DMS53 (cell line): ENCODE data around the gene STK31.
"Not testable (repeated sequence)": the region's sequence is repeated elsewhere in the genome, so short reads cannot be mapped to it uniquely, and the experiment has no call there.

Experiments used
- DNase-seq: peaks from one replicate; lab custom pipeline; 2025; lab: John Stamatoyannopoulos, UW

STK31 gene

DNA sequence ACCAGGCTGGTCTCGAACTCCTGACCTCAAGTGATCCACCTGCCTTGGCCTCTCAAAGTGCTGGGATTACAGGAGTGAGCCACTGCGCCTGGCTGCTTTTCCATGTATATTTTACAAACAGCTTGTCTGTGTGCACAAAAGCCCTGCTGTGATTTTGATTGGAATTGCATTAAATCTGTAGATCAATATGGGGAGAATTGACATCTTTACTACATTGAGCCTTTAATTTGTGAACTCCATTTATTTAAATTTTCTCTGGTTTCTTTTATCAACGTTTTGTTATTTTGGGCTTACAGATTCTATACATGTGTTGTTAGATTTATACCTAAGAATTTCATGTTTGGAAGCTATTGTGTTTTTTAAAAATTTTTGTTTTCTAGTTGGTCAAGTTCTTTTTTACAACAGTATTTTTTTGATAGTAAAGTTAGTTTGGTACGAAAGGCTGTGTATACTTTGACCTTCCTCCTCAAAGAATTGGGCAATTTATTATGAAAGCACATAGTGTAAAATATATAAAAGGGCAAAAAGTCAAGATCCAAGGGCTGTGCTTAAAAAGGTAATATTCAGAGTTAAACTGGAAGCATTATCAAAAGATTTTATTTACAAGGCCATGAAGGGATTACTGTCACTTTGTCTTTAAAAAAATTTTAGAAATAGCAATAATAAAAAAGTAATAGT lies 92.8 kb downstream of the STK31 start:
- no peak for DNase-seq

DNA sequence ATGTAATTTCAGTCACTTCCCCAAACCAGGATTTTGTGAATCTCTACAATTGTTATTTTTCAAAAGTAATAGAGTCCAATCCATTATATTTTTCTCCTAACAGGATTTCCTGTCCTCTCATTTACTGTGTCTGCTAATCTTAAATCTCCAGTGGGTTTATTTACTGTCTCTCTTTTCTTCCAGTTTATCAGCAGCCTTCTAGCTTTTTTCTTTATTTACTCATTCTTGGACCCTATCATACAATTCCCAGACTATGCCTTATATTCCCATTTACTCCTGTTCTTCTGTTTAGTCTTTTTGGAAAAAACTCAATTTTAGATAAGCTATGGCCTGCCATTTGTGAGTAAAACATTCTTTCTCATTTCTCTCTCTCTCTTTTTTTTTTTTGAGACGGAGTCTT lies 94.7 kb downstream of the STK31 start:
- DNase-seq = no peak

DNA sequence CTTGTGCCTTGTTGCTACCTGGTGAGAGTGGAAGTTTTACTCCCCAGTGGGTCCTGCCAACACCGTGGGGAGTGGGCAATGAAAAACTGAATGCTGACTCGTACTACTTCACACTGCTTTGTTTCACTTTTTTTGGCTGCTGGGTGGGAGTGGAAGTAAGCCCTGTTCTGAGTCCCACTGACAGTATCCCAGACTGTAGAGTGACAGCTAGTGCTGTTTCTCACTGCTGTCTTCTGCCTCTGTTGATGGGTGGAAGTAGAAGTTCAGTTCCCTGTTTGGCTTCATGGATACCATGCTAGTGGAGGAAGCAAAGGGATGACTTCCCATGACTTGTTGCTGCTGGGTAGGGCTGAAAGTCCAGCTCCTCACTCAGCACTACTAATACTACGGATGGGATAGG lies 98.4 kb downstream of the STK31 start:
- no peak for DNase-seq

DNA sequence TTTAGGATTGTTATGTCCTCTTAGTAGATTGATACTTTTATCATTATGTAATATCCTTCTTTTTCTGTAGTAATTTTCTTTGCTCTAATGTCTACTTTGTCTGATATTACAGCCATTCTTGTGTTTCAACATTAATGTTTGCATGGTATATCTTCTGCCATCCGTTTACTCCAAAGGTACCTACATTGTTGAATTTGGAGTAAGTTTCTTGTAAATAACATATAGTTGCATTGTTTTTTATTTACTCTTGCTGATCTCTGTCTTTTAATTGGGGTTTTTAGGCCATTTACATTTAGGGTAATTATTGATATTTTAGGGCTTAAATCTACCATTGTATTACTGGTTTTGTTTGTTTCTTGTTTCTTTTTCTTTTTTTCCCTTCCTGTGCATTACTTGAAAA lies 100.1 kb downstream of the STK31 start:
- DNase-seq = no peak

DNA sequence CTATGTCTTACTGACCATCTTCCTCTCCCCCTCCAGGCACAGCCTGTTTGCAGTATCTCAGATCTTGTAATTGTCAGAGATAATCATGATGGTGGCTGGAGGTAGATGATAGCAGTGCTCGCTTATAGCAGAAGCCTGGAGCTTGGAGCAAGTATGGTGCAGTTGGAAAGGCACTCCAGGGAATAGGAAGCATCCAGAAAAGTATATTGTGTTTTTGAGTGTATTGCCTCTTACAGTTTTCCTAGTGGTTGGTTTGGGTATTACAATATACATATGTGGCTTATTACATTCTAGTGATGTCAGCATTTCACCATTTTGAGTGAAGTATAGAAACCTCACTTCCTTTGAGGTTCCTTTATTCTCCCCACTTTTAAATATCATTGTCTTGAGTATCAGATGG lies 101.5 kb downstream of the STK31 start:
- DNase-seq = peak; percentile 81

DNA sequence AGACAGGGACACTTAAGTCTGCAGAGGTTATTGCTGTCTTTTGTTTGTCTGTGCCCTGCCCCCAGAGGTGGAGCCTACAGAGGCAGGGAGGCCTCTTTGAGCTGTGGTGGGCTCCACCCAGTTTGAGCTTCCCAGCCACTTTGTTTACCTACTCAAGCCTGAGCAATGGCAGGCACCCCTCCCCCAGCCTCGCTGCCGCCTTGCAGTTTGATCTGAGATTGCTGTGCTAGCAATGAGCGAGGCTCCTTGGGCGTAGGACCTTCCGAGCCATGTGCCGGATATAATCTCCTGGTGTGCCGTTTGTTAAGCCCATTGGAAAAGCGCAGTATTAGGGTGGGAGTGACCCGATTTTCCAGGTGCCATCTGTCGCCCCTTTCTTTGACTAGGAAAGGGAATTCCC lies 118.1 kb downstream of the STK31 start:
- DNase-seq = peak; percentile 27

DNA sequence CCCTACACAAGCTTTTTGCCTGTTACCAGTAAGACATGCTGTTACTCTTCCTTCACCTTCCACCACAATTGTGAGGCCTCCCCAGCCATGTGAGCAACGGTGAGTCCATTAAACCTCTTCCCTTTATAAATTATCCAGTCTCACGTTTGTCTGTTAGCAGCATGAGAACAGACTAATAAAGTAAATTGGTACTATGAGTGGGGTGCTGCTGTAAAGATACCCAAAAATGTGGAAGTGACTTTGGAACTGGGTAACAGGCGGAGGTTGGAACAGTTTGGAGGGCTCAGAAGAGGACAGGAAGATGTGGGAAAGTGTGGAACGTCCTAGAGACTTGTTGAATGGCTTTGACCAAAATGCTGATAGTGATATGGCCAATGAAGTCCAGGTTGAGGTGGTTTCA lies 122.7 kb downstream of the STK31 start:
- not testable (repeated sequence) for DNase-seq

DNA sequence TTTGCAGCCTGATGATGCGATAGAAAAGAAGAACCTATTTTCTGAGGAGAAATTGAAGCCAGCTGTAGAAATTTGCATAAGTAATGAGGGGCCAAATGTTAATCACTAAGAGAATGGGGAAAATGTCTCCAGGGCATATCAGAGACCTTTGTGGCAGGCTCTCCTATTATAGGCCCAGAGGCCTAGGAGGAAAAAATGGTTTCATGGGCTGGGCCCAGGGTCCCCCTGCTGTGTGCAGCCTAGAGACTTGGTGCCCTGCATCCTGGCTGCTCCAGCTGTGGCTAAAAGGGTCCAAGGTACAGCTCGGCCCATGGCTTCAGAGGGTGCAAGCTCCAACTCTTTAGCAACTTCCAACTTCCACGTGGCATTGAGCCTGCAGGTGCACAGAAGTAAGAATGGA lies 123.4 kb downstream of the STK31 start:
- no peak for DNase-seq

DNA sequence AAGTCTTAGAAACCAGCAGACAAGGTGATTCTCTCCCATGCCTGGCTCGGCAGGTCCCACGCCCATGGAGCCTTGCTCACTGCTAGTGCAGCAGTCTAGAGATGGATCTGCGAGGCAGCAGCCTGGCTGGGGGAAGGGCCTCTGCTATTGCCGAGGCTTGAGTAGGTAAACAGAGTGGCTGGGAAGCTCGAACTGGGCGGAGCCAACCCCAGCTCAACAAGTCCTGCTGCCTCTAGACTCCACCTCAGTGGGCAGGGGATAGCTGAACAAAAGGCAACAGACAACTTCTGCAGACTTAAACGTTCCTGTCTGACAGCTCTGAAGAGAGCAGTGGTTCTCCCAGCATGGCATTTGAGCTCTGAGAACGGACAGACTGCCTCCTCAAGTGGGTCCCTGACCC lies 134.8 kb downstream of the STK31 start:
- peak; percentile 25 for DNase-seq

DNA sequence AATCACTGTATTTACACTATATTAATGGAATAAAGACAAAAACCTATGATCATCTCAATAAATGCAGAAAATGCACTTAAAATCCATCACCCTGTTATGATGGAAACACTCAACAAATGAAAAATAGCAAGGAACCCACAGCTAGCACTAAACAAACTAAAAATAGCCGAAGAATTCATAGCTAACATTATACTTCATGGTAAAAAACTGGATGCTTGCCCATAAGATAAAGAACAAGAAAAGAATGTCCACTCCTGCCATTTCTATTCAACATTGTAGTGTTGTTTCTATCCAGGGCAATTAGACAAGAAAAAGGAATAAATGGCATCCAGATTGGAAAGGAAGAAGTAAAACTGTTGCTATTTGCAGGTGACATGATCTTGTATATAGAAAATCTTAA lies 142.1 kb downstream of the STK31 start:
- no peak for DNase-seq

DNA sequence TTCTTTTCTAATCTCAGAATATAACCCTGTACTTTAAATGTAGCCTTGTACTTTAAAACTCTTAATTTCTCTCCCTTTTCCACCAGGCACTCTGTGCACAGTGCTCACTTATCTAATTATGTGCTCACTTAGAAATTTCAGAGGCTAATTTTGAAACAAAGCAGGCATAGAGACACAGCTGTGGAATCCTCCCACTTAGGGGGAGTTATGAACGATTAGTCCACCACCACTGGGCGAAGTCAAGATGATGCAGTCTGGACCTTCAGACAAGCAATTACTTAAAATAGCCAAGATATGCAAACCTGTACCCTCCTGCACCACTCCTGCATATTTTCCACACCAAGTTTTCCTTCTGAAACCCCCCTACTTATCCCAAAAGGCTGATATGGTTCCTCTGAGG lies 143.0 kb downstream of the STK31 start:
- DNase-seq = no peak

DNA sequence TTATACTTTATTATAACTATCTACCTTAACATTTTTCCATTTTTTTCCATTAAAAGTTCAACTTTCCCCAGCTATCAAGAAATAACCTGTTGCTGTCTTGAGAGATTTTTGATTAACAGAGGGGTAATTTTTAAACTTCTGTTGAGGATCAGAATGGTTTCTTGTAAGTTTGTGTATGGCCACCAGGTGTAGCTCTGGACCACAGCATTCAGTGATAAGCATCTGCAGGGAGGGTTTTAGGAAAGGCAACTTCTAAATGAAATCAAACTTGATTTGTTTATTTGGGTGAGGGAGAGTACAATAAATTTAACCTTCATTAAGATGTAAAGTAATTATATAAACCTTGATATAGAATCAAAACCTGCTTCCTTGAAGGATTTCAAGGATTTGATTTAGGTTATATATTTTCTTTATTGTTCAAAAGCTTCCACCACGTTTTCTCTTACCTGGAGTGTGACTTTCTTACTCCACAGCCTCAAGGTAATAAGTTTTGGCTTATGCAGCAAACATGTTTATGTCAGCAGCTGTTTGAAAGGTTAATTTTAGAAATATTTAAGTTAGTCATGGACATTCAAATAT lies 153.3 kb downstream of the STK31 start:
- DNase-seq = peak; percentile 78

DNA sequence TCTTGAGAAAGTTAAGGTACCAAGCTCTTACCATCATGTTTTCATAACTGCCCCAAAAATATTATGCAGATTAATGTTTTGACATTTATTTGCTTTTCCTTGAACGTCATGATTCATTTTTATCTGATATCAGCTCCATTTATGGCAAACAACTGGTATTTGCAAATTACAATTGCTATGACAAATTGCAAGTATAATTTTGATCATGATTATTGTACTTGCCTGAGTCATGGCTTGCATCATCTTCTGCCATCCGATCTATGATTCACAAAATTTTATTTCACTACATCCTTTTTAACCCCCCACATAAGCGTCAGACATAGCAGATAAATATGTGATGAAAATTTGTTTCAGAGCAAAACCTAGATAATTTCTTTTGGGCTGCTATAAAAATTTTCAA lies 155.0 kb downstream of the STK31 start:
- no peak for DNase-seq

DNA sequence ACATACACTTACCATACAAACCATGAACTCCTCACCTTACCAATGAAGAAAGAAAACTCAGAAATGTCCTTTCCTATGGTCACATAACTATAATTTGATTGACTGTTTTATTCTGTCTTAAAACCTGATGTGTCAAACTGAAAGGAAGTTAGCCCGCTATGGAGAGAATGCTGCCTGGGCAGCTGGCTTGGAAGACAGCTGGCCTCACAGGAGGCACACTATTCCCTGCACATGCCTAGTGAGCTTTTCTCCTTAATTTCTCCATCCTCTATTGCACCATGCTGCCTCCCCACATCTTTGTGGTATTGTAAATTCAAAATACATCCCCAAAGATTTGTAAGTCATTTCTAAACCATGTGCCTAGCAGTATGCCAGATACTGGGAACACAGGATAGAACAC lies 163.3 kb downstream of the STK31 start:
- no peak for DNase-seq

DNA sequence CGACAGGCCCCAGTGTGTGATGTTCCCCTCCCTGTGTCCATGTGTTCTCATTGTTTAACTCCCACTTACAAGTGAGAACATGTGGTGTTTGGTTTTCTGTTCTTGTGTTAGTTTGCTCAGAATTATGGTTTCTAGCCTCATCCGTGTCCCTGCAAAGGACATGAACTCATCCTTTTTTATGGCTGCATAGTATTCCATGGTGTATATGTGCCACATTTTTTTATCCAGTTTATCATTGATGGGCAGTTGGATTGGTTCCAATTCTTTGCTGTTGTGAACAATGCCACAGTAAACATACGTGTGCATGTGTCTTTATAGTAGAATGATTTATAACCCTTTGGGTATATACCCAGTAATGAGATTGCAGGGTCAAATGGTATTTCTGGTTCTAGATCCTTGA lies 166.5 kb downstream of the STK31 start:
- DNase-seq = not testable (repeated sequence)
